ENCODE results near the gene PPP2R5B.

Gene PPP2R5B

DNA sequence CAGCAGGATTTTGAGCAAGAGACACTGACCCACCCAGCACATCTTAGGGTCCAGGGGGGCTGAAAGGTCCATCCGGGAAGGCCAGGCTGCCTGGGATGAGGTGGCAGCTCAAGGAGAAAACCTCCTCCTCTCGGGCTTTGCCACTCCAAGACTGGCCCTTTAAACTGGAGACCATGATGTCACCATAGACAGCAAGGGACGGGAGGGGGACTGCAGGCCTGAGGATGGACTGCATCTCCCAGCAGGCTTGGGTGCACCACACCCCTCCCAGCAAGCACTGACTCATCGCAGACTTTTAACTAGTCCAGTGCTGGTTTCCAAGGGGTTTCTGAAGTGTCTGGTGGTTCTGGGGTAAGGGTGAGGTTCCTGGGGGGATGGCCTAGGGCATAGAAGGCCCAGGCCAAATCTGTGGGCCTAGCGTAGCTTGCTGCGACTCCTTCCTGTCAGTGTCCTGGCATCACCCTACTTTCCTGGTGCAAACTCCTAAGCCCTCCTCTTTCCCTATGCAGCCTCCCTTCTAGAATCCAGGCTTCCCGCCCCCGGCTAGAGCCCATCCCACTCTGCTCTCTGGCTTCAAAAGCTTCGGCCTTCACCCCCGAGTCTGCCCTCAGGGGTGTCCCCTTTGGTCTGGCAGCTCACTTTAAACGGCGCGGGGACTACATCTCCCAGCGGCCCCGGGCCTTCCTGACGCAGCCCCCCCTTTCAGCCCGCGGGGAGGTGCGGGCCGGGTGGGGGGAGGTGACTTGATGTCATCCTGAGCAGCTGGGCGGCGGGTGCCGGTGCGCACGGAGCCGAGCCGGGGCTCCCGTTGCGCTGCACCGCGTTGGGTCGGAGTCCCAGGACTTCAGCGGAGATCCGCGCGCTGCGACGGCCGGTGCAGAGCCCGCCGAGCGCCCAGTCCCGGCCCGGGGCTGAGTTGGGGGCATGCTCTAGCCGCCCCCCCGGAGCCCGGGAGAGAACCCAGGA is at the start of gene PPP2R5B:
PPP2R5B (plus strand) TSS at position 746 of the 966 bp plus-strand sequence. CDS start 1,046 bp downstream, outside the sequence.
- peak; percentile 81 for DNase-seq

DNA sequence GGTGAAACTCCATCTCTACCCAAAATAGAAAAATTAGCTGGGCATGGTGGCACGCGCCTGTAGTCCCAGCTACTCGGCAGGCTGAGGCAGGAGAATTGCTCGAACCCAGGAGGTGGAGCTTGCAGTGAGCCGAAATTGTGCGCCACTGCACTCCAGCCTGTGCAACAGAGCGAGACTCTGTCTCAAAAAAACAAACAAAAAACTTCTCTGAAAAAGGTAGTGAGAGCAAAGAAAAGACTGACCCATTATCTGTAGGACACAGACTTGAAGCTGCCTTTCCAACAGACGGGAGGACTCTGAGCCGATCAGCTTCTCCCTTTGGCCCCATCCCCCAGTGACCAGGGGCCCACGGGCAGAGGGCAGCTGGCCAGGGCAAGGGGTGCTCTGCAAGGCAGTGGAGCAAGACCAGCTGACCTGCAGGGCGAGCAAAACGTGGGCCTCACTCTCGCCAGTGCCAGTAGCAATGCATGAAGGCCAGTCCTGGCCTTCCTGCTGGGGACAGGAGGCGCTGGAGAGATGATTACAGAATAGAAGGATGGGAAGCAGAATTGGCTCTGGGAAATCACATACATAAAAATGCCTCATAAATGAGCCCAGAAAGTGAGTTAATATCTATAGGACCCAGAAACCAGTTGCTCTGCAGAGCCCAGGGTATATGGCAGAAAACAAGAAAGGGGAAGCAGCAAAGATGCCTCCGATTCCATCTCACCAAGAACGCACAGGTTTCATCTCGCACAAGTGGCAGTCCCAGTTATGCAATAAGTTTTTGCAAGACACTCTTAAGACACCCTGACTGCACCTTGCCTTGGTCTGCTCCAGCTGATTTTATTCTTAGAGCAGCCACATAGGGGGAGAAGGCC is 48.9 kb upstream of the PPP2R5B start:
- no peak for DNase-seq

DNA sequence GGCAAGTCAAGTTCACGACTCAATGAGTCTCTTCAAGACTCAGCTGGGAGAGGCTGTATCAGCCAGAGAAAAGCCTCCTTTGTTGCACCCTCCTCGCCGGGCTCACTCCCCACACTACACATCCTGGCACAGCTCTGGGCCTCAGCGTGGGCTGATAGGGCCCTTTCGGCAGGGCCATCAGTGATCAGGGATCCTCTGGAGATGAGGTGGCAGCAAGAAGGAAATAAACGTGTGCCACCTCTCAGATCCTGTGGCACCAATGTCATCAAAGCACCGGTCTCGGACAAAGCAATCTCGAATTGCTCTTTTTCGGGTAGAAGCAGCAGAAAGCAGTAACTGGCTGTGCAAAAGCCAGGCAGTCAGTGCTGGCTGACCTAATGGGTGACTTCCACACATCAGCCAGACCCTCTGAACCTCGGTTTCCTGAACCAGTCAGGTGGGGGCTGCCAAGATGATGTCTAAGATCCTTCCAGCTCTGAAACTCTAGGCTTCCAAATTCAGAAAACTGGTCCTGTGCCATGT is 48.2 kb upstream of the PPP2R5B start:
- DNase-seq, result no peak

DNA sequence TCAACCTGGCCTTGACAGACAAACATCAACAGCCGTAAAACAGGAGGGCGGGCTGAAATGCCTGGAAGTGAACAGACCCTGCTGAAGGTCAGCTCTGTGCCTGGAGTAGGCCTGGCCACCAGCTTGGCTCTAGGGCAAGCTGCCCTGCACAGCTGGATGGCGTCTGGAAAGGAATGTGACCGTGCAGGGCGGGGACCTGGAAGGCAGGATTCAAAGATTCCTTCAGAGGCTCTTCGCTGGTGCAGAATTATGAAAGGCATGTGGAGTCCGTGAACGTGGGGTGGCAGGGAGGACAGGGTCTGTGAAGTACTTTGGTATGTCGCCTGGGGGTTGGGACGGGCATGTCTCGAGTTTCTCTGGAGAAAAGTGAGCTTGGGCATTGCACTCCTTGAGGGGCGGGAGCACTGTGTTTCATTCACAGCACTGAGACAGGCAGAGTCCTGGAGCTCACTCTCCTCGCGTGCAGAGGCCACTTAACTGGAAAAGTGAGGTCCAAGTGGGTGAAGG is 47.6 kb upstream of the PPP2R5B start:
- DNase-seq, result no peak

DNA sequence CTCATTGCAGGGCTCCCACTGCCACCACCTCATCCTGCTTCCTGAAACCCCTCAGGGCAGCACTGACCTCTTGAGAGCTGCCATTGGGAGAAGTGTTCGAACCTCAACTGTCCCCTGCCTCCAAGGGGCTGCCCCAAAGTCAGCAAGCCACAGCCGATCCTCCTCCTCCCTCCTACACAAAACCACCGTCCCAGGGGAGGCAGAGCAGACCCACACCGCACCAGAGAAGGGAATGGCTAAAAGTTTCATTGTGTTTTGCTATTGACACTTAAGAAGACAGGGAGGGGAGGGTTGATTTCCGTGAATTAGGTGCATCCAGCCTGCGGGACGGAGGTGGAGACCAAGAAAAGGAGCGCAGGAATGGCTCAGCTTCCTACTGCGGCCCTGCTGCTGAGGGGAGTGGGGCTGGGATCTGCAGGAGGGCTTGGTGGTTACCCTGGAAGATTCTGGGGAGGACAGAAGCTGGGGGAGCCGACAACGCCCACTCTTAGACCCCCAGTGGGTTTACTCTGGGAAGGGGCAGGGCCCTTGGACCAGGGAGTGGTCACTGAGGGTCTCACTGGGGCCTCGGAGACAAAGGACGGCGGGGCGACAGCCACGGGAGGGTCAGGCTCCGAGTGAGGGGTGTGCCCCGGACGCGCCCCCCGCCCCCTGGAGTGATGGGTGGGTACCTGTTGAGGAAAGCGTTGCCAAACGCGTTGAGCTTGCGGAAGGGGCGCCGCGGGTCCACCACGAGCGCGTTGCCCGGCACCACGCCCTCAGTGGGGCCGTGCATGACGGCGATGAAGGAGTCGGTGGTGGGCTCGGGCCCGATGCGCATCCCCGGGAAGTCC is 46.9 kb upstream of the PPP2R5B start:
- no peak for DNase-seq

DNA sequence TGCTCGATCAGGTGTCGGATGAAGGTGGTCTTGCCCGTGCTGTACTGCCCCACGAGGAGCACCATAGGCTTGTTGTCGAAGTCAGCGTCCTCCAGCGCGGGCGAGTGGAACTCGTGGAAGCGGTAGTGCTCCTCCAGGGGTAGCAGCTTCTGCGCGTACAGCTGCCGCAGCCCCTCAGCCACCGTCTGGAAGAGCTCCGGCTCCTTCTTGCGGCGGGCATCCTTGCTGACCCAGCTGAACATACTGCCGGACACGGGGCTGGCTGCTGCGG is 46.3 kb upstream of the PPP2R5B start:
- no peak for DNase-seq

DNA sequence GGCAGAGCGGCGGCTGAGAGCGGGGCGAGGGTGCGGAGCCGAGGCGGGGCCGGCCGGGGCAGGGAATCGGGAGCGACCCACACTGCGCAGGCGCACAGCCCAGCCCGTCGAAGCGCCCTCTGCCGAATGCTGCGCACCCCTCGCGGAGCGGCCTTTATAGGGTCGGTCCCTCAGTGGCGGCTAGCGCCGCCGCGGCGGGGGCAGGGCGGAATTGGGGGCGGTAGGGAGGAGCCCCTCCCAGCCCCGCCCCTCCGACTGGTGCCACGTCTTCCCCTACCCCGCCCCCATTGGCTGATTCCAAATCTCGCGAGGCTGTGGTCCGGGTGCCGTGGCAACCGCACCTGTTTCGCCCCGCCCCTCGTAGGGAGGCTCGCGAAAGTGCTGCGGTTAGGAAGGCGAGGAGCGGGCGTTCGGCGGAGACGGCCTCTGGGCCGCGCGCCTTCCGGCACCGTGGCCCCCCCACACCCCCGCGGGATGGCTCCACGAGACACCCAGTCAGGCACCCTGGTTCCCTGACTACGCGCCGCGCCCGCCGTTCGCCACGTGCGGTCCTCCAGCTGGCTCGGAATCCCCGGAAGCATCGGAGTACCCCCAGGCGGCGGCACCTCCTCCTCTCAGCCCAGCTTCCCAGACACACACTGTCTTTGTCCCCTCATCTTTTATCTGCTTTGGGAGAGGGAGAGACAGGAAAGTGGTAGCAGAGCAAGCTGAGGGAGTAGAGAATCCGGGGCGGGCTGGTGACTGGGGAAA is 45.8 kb upstream of the PPP2R5B start, which contains the start of gene EHD1:
EHD1 (minus strand) TSS at position 128 of the 750 bp plus-strand sequence. CDS start 157 bp downstream, outside the sequence.
- DNase-seq, result peak; percentile 98

DNA sequence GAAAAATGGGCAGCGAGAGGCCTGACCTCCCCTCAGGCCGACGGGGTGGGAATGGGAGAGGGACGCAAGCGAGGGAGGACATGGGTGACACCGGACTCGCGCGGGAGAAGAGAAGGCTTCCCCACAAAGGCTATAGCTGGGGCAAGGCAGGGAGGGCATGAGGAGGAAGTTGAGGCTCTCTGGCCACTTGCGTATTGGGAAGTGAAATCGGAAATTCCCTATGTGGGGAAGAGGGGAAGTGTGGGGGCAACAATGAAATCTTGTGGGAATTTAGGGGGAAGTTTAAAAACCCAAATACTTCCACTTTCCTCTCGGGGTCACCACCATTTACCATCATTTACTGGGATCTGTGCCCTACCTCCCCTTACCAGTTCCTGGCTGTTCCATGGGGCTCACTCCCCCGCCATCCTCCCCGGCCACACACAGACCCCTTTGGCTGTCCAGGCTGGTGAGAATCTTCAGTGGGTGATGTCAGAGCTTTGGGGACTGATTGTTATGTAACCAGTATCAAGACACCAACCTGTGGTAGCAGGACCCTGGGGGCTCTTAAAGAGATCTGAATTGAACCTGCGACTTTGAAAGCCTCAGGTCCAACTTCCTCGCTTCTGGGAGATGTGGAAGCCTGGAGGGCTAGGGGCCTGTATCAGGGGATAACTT is 45.1 kb upstream of the PPP2R5B start:
- no peak for DNase-seq

DNA sequence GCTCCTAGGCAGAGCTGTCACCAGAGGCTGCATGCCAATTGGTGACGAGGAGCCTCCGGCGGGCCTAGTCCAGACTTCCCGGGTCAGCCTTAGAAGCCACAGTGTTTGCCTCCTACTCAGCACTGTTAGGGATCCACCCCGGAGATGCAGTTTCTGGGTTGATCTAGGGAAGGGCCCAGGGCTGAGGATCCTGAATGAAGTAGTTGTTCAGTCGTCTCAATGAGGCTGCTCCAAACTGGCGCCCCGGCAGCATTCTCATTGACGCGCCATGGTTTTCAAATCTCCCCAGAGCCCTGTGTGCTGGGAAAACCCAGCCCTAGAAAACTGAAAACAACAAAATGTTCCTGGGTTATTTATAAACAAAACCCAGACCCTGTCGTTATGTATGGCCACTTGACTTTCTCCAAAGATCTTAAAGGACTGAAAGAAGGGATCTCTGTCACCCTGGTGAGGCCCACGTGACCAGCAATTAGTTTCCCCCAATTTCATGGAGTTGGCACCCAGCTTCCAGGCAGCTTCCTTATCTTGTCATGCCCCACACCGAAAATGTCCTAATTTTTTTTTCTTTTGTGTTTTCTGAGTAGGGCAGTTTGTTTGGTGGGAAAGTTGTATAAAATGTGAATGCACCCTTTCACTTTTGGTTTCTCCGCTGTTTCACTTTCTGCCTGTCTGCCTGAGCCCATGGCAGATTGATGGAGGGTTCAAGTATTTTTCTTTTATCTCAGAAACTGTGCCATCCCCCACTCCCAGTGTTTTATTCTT is 44.1 kb upstream of the PPP2R5B start:
- no peak for DNase-seq

DNA sequence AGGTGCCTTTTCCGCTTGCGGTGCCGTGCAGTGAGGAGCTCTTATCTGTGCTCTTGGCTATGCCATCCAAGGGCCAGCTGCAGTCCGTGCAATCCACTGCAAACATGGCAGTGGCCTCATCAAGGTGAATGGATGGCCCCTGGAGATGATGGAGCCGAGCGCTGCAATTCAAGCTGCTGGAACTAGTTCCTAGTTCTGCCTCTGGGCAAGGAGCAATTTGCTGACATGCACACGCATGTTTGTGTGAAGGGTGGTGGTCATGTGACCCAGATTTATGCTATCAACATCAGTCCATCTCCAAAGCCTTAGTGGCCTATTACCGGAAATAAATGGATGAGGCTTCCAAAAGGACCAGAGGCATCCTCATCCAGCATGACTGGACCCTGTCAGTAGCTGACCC is 43.0 kb upstream of the PPP2R5B start:
- DNase-seq, result no peak

DNA sequence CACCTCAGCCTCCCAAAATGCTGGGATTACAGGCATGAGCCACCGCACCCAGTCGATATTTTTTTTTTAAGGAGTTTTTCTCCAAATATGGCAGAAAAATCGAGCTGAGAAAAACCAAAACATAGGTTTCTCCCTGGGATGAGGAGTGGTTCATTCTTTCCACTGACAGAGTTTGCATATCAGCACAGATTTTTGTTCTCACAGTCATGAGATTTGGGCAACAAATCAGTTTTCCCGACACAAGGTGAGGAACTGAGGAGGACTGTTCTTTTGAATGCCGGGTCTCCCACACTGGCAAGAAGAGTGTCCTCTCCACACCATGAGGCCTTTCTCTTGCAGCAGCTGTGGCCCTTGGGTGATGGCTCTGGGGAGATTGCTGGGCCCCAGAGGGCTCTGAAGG is 42.2 kb upstream of the PPP2R5B start:
- no peak for DNase-seq

DNA sequence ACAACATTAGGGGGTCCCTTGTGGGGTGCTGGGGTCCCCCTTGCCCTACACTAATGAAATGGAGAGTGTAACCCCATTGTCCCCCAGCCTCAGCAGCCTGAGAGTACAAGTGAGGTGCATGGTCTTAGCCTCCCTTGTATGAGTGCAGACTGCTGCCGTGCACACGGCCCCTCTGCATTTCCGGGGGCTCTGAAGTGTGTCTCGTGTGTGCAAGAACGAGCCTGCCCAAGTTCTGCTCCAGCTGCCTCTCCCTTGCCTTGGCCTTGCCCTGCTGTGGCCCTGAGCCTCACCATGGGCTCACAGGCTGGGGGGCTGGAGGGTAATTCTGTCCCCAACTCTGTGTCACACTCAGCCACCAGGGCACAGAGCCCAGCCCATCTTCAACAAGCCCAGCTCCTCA is 40.9 kb upstream of the PPP2R5B start:
- no peak for DNase-seq

DNA sequence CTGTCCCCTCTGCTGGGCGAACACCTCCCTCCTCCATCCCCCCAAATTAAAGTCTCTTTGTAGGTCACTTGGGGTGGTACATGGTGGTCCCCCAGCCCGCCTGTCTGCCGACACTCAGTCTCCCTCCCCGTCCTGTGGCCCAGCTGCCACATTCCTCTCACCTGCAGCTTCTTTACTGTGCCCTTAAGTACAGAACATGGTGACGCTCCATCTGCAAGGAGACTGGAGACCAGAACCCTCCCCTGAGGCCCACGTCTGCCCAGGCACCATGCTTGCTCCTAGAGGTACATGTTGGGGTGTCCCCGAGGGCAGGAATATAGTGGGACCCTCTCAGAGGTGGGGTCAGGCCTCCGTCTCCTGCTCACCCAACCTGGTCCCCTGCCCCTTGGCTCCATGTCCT is 40.5 kb upstream of the PPP2R5B start:
- no peak for DNase-seq

DNA sequence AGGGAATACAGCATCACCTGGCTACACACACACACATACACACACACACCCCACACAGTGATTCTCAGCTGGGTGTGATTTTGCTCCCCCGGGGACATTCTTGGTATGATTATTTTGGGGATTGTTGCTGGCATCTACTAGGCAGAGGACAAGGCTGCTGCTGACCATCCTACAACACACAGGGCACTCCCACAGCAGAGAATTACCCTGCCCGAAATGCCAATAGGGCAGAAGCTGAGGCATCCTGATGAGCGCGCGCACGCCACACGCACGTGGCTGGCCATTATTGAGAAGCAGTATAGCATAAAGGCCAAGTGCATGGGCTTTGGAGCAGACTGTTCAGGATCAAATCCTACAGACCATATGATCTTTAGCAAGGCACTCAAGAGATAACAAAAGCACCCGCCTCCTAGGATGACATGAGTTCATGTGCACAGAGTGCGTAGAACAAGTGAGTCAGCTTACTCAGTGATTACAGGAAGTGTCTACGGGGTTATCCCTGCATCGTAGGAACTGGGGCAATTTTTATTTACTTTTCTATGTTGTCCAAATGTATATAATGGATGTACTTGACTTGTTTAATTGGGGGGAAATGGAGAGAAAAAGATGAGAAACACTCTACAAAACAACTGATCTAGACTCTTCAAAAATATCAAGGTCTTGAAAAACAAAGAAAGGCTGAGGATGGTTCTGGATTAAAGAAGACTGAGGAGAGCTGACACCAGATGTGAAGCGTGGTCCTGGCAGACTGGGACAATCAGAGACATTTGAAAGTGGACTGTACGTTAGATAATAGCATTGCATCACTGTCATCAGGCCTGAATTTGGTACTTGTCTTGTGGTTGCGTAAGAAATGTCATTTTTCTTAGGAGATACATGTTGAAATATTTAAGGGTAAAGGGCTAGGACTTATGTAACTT is 38.9 kb upstream of the PPP2R5B start:
- no peak for DNase-seq

DNA sequence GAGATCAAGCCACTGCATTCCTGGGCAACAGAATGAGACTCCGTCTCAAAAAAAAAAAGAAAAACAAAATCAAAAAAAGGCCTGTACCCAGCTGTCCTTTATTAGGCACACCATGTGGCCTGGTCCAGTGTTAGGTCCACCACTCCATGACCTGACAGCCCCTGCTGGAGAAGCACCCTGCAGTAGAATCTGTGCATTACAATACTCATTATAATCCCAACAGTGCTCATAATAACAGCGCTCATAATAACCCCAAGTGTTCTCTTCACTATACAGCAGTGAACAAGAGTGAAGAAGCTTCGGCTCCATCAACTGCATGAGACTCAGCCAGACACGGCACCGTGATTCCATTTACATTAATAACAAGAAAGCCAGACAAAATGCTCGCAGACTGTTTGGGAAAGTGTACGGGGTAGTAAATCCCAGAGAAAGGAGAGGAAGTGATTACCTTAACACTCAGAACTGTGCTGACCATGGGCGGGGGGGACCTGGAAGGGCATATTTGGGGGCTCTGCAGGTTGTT is 37.2 kb upstream of the PPP2R5B start:
- DNase-seq, result no peak

DNA sequence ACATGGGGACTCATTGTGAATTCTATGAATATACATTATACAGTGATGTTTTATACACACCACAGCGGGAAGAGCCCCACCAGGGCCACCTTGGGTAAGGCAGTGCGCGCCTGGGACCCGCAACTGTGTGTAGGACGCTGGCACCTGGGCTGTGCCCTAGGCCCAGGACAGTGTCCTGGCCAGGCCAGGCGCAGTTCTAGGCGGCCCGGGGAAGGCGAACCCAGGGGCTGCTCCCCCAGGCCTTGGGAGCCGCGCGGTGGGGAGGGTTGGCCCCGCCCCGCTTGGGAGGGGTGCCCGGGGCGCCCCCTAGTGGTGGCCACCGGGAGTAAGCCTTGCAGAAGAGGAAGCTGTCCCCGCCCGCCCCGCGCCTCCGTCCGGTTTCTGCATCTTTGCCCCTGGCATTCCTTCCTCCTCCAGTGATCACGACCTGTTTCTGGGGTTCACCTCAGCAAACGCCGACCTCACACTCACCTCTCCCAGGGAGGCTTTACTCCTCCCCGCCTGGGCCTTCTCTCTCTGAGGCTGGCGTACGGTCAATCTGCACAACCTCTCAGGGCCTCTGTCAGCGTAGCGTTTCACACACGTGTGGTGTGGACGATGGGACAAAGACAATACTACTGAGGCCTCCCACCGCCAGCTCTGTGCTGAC is 36.6 kb upstream of the PPP2R5B start:
- peak; percentile 94 for DNase-seq

DNA sequence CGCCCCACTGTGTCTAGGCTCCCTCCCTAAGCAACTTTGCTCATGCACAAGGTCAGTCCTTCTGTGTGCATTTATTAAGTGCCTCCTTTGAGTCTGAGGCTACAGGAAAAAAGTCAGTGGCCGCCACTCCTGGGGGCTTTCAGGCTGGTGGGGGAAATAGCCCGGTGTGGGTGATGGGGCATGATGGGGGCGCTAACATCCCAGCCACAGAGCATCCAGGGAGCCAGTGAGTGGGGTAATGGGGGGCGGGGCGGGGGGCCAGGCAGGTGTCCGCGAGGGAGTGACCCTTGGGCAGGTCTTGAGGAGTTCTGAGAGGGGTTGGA is 36.1 kb upstream of the PPP2R5B start:
- no peak for DNase-seq

DNA sequence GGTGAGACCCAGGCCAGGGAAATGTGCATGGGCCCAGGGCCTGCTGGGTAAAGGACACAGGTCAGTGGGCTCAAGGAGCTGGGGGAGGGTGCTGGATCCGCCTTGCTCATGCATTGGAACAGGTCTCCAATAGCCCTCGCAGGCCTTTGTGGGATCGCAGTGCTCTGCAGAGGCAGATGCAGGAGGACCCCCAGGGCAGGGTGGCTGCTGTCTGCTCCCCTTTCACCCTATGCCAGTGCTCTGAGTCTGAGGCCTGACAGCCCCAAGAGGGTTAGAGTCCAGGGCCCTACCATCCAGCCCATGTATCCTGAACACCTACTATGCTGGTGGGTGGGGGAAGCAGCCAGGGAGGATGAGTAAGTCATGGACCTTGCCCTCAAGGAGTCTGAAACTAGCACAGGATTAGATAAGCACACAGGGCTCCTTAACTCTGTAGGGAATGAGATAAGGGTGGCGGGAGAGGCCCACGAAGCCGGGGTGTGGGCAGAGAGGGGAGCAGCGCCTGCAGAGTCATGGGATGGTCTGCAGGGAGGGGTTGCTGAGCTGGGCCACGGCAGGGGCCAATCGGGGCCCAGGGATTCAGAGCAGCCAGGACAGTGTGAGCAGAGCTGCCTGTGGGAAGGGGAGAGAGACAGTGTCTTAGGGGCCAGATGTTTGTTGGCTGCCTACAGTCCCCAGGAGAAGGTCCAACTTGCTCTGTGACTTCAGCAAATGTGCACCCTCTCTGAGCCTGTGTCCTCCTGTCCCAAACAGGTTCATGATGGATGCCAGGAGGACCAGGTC is 35.6 kb upstream of the PPP2R5B start:
- DNase-seq, result no peak
